Stimulated activated CD8-positive, alpha-beta memory T cell treated with anti-CD3 and anti-CD28 coated beads, Interleukin-15, amount 100 ng/mL, for 4 hours (primary cell): ENCODE results near the gene VILL.

Experiments
- DNase-seq, 2 donors: peaks; one replicate each; pipeline ENCODE4 v3.0.0-alpha.2; 2020; ENCODE audit warnings: low read depth in 2 of 2

Gene VILL

DNA sequence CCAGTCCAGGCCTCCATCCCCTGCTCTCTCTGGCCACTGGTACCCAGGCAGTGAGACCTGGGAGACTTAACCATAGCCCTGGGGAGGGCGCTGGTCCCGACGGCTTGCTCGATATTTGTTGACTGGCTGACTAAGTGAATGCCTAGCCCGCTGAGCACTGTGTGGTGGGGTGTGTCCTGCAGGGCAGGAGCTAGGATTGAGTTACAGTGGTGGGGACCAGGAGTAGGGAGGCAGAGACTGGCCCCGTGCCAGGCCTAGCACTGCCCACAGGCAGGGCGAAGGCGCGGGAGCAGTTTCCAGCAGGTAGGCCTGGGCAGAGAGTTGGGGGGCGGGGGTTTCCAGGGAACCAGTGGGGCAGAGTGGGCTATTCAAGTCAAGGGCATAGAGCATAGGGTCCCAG is at the start of gene VILL:
VILL (plus strand) TSS at position 260 of the 400 bp plus-strand sequence. CDS start 2,887 bp downstream, outside the sequence.
- DNase-seq = no peak

- no peak for DNase-seq
These were observed 48.7 kb upstream of the VILL start for GRCh38 chr3:37941608-37942508.

DNA sequence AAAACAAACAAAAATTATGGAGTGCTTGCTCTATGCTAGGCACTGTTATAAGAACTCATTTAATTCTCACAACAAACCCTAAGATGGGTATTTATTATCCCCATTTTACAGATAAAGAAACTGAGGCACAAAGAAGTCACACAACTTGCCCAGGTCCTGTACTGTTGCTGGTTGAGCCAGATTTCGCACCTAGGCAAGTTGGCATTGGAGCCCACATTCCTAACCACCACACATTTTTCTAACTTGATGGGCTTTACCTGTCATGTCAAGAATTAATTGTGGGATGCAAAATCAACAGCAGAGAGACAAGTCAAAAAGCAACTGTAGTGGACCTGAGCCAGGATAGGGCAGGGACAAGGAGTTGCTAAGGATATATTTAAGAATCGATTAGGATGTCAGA is 47.9 kb upstream of the VILL start:
- DNase-seq = no peak

DNA sequence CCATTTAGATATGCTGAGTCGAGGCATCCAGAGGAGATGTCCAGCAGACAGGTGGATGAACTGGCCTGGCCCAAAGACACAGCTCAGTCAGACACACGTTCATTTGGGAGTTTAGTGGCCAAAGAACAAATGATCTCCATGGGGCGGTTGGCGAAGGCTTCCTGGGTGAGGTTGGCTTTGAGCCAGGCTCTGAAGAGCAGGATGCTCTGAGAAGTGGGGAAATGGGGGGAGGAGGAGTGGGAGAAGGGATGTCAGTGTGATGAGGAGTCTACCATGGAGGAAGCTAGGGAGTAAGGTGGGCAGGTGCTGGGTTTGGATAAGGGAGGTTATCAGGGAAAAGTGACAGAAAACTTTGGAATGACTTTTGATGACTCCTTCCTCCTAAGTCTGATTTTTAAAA is 47.5 kb upstream of the VILL start:
- no peak for DNase-seq

DNA sequence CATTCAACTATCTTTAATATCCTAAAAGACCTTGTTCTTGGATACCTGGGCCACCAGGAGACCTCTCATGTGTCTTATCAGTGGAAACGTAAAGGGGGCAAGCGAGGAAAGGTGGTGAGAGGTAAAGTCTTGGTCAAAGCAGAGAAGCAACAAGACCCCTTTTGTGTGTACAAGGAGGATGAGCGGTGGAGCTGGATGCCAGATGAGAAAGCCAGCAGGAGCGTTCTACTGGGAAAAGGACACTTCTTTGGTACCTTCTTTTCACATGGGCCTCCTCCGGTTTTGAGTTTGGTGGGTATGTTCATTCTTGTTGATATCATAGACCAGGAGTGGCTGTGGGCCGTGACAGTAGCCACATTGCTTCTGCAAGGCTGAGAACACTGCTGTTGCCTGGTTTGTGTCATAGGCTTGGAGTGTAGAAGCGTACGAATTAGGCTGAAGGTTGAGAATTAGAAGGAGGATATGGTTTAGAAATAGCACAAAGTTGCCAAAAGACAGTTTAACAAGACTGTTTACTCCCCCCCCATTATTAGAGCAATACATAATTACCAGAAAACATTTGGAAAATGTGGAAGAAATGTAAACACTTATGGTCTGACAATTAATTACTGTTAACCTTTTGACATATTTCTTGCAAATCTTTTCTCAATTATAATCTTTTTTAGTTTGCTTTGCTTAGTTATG is 46.8 kb upstream of the VILL start:
- no peak for DNase-seq

DNA sequence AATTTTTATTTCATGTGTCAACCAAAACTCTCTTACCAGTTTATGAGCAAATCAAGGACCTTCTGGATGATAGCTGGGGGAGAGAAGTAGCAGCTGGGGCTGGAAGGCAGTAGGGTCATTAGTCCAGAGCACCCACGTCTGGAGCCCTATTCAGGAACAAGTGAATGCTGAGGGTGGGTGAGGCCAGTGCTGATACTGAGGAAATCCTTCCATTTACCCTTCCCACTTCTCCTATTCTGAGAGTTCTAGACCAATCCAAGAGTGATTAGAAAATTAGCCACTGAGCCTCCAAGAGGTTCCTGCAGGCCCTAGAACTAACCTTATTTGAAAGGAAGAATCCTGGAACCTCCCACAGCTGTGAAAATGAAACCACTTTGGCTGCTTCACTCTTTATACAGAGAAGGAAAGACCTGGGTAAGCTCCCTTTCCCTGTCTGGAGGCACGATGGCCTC is 46.2 kb upstream of the VILL start:
- DNase-seq = no peak

GRCh38 chr3:37945156-37945806 is 45.3 kb upstream of the VILL start:
- DNase-seq = no peak

- DNase-seq = no peak
These were observed 44.6 kb upstream of the VILL start for GRCh38 chr3:37945807-37946530.

DNA sequence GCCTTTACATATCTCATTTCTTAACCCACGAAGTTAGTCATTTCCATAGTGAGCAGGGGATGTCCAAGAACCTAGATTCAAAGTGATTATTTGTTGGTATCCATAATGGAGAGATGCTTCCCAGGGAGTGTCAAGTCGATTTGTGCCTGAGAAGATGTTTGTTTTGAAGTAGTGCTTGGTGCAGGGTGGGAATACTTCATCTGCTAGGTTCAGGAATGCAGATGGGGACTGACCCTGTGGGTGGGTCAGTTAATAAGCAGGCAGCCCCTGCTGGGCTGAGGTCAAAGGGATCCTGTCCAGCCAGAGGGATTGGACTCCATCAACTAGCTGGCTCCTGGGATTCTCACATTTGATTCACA is 44.1 kb upstream of the VILL start:
- DNase-seq = no peak

DNA sequence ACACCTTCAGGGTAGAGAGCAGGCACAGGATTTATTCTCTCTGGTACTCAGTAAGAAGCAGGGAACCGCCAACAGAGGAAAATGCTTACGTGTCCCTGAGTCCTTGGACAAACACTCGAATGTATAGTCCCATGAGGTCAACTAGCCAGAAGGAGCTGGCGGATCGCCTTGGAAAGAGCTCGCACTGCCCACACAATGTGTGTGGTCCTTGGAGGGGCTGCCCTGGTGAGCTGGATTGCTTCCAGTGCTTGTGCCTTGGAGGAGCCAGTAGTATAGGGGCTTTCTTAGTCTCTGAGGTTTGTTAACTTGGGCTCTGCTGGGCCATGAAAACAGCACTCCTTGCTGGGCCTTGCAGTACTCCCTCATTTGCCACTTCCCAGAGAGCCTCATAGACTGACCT is 40.7 kb upstream of the VILL start:
- DNase-seq = no peak

GRCh38 chr3:37952564-37952963 is 38.0 kb upstream of the VILL start:
- DNase-seq = no peak

DNA sequence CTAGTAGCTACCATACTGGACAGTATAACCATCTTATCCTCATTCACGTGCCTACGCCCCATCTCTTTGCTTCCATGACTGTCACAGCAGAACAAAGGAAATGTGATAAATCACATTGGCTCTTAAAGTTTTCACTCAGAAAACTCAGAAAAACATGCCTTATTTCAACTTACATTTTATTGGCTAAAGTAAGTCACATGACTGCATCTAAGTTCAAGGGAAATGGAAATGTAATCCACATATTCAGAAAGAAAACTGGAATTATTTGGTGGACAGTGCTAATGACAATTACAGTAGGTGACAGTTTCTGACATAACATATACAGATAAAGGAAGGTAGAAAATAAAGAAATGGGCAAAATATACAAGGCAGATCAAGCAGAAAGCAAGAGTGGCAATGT is 37.4 kb upstream of the VILL start:
- no peak for DNase-seq

DNA sequence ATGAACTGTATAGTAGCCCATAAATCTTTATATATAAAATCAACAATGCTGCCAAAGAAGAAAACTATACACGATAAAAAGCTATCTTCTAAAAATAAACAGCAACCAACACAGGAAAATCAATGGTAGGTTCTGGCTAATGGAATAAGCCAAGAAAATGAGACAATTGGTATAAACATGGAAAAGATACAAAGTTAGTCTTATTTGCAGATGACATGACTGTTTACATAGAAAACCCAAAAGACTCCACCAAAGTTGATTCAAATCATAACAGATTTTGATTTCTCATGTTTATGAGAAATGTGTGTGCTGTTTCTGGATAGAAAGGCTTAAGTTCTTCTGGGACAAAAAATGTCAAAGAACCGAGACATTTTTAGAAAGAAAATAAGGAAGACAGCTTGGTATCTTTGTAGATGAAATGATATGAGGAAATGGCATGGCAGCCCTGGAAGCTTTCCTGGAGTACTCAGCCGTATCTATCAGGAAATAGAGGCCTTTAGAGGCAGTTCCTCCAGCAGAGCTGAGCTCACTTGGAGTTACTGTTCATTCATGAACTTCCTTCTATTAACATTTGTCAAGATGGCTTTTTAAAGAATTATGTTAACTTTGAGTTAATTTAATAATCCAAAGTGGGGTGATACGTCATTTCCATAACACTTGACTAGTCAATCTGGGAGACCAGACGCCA is 36.7 kb upstream of the VILL start:
- no peak for DNase-seq

DNA sequence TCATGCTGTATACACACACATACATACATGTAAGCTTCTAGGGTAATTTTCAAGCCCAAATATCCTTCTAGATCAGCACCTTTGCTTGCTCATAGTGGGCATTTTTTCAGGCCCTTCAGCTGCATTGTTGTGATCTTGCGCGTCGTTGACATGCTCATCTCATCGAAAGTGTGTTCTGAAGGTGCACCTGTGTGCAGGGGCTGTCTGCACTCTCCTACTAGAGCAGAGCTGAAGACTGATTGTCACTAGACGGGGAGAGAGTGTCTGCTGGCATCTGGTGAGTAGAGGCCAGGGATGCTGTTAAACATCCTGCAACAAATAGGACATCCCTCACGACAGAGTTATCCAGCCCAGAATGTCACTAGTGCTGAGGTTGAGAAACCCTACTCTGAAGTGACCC is 35.7 kb upstream of the VILL start:
- DNase-seq = no peak

GRCh38 chr3:37955918-37956707 is 34.5 kb upstream of the VILL start:
- no peak for DNase-seq

DNA sequence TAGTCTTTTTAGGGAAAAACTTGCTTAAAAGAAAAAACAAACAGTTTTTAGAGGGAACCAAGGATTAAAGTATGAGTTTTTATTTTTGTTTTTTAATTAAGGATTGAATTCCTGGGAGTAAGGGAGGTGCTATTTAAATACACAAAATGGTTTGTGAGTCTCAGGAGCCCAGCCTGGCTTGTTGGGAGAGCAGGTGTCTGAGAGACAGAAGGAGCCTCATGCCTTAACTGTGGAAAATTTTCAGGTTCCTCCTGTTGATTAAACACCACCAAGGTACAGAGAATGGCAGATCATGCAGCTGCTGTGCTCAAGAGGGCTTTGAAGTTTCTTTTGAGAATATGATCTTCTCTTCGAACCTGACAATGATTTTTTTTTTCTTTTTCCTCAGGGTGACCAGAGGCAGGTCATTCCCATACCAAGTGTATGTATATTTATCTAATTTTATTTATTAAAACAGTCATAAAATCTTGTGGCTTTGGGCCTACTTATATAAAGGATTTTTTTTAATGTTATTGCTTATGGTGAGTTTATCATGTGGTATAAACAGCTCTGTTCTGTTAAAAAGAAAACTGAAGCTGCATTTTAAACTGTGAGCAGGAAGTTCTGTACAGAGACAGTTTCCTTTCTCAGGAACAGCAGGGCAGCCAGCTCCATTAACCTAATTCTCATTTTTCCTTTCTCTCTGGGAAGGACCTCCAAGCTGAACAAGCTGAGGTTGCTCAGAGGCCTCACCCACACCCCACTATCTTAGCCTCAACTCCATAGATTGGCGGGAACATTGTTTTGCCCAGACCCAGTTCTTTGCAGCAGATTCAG is 33.7 kb upstream of the VILL start:
- DNase-seq = no peak

DNA sequence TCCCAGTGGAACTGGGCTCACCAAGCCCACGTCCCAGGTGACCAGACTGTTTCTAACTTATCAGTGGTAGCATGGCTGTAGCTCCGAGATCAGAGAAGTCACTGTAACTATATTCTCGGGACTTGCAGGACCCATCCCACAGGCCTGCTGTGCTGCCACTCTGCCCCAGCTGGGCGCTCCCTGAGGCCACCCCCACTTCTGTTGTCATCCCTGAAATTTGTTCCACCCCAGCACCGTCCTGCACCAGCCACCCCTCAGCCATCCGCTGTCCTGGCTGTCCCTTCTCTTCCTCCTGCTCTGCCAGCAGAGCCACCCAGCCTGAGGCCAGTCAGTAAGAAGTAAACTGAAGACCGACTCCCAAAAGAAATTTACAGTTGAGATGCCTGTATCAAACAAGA is 33.0 kb upstream of the VILL start:
- DNase-seq = no peak

- no peak for DNase-seq
These were observed 28.8 kb upstream of the VILL start for GRCh38 chr3:37961622-37962431.

DNA sequence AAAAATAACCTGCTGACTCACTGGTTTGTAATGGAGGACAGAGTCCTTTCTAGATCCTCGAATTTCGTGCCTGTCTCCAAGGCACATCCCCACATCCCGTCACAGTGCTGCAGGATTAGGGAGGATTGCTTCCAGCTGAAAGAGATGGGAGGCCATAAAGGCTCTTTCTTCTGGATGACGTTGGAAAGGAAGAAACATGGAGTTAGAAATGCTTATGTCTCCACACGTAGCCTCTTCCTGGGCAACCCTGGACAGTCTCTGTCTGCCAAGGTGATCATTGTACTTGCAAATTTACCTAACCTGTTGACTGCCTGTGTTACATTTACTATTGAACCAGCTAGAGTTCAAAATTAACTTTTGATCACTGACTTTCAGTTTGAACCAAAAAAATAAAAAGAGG is 27.6 kb upstream of the VILL start:
- no peak for DNase-seq
